Measurements from ENCODE around the gene ICAM5. TPM values are rescaled to one million over a fixed set of nuclear protein-coding genes. Genes with fewer than 3 reads are reported as not detected.
A peak's percentile ranks its signal among the peaks of the same experiment; 100 is the strongest.

The ICAM5 gene
- total RNA-seq, 1 experiment from 2014 or later, result 53.9 TPM

DNA sequence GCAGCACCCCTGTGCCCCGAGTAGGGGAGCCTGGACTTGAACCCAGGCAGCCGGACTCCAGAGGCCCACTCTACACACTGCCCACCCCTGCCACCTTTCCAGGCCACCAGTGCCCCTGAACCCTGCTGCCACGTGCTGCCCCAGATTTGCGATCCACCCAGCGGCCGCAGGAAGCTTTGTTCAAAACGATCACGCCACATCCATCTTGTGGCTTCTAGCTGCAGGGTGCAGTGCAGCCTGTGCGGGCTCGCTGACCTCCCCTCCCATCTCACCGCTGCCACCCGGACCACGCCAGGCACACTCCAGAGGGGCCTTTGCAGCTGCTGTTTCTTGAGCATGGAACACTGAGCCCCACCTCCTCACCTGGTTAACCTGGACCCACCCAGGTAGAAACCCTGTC lies 39.8 kb downstream of the ICAM5 start (continued):
- TF ChIP-seq YY1 (IDR thresholded peaks at IDR 0.05; ENCODE audit: extremely low read depth, insufficient replicate concordance, low read depth, low read length) (no peak), JUND (IDR thresholded peaks at IDR 0.05) (no peak), EGR1 (IDR thresholded peaks at IDR 0.05; ENCODE audit: low read depth) (no peak), CBX3 (IDR thresholded peaks at IDR 0.05; ENCODE audit: low read depth) (no peak), TCF7L2 (IDR thresholded peaks at IDR 0.05; ENCODE audit: borderline replicate concordance, extremely low read depth, insufficient read depth, insufficient read length) (no peak)
- TF ChIP-seq, protein P1, sequence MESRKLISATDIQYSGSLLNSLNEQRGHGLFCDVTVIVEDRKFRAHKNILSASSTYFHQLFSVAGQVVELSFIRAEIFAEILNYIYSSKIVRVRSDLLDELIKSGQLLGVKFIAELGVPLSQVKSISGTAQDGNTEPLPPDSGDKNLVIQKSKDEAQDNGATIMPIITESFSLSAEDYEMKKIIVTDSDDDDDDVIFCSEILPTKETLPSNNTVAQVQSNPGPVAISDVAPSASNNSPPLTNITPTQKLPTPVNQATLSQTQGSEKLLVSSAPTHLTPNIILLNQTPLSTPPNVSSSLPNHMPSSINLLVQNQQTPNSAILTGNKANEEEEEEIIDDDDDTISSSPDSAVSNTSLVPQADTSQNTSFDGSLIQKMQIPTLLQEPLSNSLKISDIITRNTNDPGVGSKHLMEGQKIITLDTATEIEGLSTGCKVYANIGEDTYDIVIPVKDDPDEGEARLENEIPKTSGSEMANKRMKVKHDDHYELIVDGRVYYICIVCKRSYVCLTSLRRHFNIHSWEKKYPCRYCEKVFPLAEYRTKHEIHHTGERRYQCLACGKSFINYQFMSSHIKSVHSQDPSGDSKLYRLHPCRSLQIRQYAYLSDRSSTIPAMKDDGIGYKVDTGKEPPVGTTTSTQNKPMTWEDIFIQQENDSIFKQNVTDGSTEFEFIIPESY (IDR thresholded peaks at IDR 0.05; ENCODE audit: extremely low read depth, insufficient replicate concordance, low read length), result no peak

DNA sequence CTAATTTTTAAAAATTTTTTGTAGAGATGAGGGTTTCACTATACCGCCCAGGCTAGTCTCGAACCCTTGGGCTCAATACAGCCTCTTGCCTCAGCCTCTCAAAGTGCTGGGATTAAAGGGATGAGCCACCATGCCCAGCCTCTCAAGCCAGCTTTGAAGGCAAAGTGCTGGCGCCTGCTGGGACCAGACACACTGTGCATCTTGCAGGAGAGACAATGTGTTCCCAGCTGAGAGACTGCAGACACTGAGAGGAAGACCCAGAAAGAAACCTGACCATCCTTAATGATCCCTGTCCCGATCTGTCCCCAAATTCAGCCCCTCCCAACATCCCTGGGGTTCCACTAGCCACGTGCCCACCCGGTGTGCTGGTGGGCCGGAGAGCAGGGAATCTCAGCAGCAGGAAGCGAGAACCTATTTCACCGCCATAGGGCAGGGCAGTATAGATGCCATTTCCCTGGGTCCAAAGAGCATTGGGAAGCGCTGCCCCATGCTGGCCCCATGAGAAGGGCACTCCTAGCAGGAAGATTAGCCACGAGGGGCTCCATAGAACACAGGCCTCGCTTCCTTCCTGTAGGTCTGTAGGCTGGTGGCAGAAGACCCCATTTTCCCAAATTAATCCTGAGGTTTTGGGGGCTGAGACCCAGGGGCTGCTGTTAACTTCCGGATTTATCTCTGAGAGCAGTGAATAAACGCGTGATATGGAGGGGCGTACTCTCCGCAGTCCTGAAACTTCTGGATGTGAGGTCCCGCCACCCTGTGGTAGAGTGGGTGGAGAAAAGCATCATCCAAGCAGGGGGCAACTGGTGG lies 42.6 kb downstream of the ICAM5 start:
- intact Hi-C loops (cut with micrococcal nuclease), result loop anchor here (2.0 kb wide), 1 partner anchor 44 kb away; the partner anchor contains the start of gene ICAM5
- CTCF ChIA-PET, result interaction anchor here (1.0 kb wide), 1 partner anchor 73 kb away, joined by 4 read pairs; no protein-coding TSS in a partner anchor
- peak overlapping the region; percentile 75 for H3K9ac ChIP-seq (ENCODE audit: low read length)
- no peaks in the 10 kb centered on the region for H4K20me1 ChIP-seq (ENCODE audit: insufficient read depth)
- H3K79me2 ChIP-seq (ENCODE audit: insufficient read depth, low read length), result peaks cover 61% of the 10 kb centered on the region
- H3K27me3 ChIP-seq (ENCODE audit: insufficient read depth, low read length), result no peaks in the 10 kb centered on the region
- peak overlapping the region; percentile 100 for H3K4me2 ChIP-seq (ENCODE audit: low read length)
- POLR2A ChIA-PET, result interaction anchor here (2.5 kb wide), 1 partner anchor 43 kb away, joined by 26 read pairs; the partner anchor contains the start of gene ICAM5
- peak overlapping the region; percentile 77 to 93 for H3K4me3 ChIP-seq (replicated peaks in 1 of 2; ENCODE audit: low read depth in 1 of 2, low read length in 2 of 2)
- no peaks in the 10 kb centered on the region for H3K9me3 ChIP-seq (ENCODE audit: control insufficient read depth in 1 of 2, insufficient read depth in 1 of 2, low read depth in 1 of 2, low read length in 2 of 2)
- peaks cover 20 to 35% of the 10 kb centered on the region in 2 experiments for H3K36me3 ChIP-seq (ENCODE audit: control insufficient read depth in 1 of 2, insufficient read depth in 2 of 2, low read length in 2 of 2)
- RAD21 ChIA-PET (ENCODE audit: low non-redundant PET in 1 of 2, low total read pairs in 2 of 2, uncharacterized antibody in 2 of 2, unreplicated experiment in 2 of 2), result no interaction called here
- H2AFZ ChIP-seq (ENCODE audit: low read depth, low read length, poor library complexity, severe bottlenecking), result no peak overlapping the region
- peak overlapping the region; percentile 90 for H3K27ac ChIP-seq (ENCODE audit: low read depth, low read length)
- no peaks in the 10 kb centered on the region for H3K9me2 ChIP-seq (ENCODE audit: insufficient read depth)
- DNase-seq (ENCODE audit: low read depth, low spot score), result no peak
- ATAC-seq, result no peak
- TSS peak; percentile 70 for BruUV-seq (replicated peaks)
- peaks cover 6 to 28% of the 10 kb centered on the region in 2 experiments; a peak in 3 of 4 replicates for H3K4me1 ChIP-seq (ENCODE audit: control insufficient read depth in 1 of 2, insufficient read depth in 2 of 2, low read length in 2 of 2)
- TF ChIP-seq, protein P1 (IDR thresholded peaks at IDR 0.05; ENCODE audit: extremely low read depth, insufficient replicate concordance, low read length), result no peak
- TF ChIP-seq SRF (IDR thresholded peaks at IDR 0.05; ENCODE audit: low read depth) (no peak), TCF7L2 (IDR thresholded peaks at IDR 0.05; ENCODE audit: borderline replicate concordance, extremely low read depth, insufficient read depth, insufficient read length) (no peak), SP1 (IDR thresholded peaks at IDR 0.05; ENCODE audit: low read depth) (no peak; the same call in 1 of the 2 replicates), EZH2 (IDR thresholded peaks at IDR 0.05) (no peak), ELF1 (IDR thresholded peaks at IDR 0.05; ENCODE audit: borderline replicate concordance, low read depth) (no peak; the same call in 1 of the 2 replicates), POLR2A (IDR thresholded peaks at IDR 0.05; ENCODE audit: borderline replicate concordance, extremely low read depth, insufficient read depth, insufficient read length) (no peak), CEBPB (IDR thresholded peaks at IDR 0.05; ENCODE audit: low read depth) (no peak), POLR2AphosphoS5 (IDR thresholded peaks at IDR 0.05; ENCODE audit: low read depth, low read length) (no peak), EZH2phosphoT487 (IDR thresholded peaks at IDR 0.05; ENCODE audit: borderline replicate concordance) (no peak), YY1 (IDR thresholded peaks at IDR 0.05; ENCODE audit: extremely low read depth, insufficient replicate concordance, low read depth, low read length) (no peak), FOSL1 (IDR thresholded peaks at IDR 0.05; ENCODE audit: low read depth) (no peak), JUND (IDR thresholded peaks at IDR 0.05) (no peak), ZFX (IDR thresholded peaks at IDR 0.05) (no peak), EGR1 (IDR thresholded peaks at IDR 0.05; ENCODE audit: low read depth) (no peak)
- TF ChIP-seq, protein P2, sequence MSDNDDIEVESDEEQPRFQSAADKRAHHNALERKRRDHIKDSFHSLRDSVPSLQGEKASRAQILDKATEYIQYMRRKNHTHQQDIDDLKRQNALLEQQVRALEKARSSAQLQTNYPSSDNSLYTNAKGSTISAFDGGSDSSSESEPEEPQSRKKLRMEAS (IDR thresholded peaks at IDR 0.05), result no peak
- TF ChIP-seq, protein P3, sequence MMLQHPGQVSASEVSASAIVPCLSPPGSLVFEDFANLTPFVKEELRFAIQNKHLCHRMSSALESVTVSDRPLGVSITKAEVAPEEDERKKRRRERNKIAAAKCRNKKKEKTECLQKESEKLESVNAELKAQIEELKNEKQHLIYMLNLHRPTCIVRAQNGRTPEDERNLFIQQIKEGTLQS (IDR thresholded peaks at IDR 0.05), result no peak

All from HCT116 (cell line).